ENCODE data around the gene RPS6KA5. TPM values are rescaled to one million over a fixed set of nuclear protein-coding genes. Genes with fewer than 3 reads are reported as not detected.

Gene RPS6KA5
- total and polyA plus RNA-seq, 4 donors: 1.1 to 14.8 (median 5.6) TPM

DNA sequence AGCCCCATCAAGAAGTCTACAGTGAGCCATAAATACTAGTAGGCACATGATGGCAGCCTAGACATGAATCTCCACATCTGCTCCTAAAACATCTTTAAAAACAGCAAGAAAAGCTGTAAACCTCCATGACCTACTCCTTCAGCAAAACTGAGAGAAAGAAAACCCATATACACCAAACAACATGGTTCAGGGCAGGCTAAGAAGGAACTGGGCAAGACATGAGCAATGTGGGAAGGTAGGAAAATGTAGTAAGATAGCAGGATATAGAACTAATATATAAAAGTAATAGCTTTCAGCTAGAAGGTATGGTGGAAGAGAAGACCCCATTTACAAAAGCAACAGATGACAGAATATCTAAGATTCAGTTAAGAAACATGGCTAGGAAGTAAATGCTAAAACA lies 88.8 kb downstream of the RPS6KA5 start:
- Histone ChIP-seq H3K27me3 (ENCODE audit: control insufficient read depth in 3 of 3, insufficient read depth in 3 of 3, low read length in 2 of 3) (no peaks in the 10 kb centered on the region), H3K4me1 (ENCODE audit: control insufficient read depth in 5 of 5, insufficient read depth in 5 of 5, low read length in 5 of 5) (peaks cover 0 to 23% (median 2%) of the 10 kb centered on the region in 5 donors), H3K9ac (ENCODE audit: insufficient read depth in 1 of 2, low read length in 2 of 2) (no peak overlapping the region), H3K9me3 (ENCODE audit: control insufficient read depth in 4 of 4, insufficient read depth in 3 of 4, low read length in 3 of 4) (peaks cover 0 to 2% (median 0%) of the 10 kb centered on the region in 4 donors), H3K36me3 (ENCODE audit: control insufficient read depth in 4 of 4, insufficient read depth in 4 of 4, low read length in 4 of 4) (peaks cover 0 to 1% (median 0%) of the 10 kb centered on the region in 4 donors), H3K27ac (ENCODE audit: low read depth in 1 of 2, low read length in 1 of 2) (no peak overlapping the region), H3K4me3 (no peak overlapping the region)
- ATAC-seq (ENCODE audit: insufficient read depth, low FRiP score): no peak
- no peak for DNase-seq
- TF ChIP-seq CTCF (IDR thresholded peaks at IDR 0.05; ENCODE audit: control extremely low read depth, extremely low read depth): no peak

DNA sequence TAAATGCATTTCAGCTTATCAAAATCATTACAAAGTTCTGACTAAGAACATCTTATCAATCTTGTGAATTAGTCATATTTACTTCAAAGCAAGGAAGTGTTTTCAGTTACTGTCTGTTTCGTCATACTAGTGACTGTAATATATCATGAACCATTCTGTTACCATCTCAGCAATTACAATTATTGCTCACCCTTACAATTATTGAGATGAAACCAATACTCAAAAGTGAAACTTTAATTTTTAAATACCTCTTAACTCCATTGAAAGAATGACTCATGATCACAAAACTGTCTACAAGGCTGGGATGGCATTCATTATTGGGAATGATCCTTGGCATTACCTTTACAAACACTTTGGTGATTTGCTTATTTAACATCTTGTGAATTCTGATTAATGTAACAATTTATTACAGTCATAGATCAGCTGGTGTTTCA lies 90.3 kb downstream of the RPS6KA5 start:
- peaks cover 0 to 2% (median 0%) of the 10 kb centered on the region in 4 donors for H3K9me3 ChIP-seq (ENCODE audit: control insufficient read depth in 4 of 4, insufficient read depth in 3 of 4, low read length in 3 of 4)
- H3K4me3 ChIP-seq: no peak overlapping the region
- peaks cover 0 to 1% (median 0%) of the 10 kb centered on the region in 4 donors for H3K36me3 ChIP-seq (ENCODE audit: control insufficient read depth in 4 of 4, insufficient read depth in 4 of 4, low read length in 4 of 4)
- no peak for ATAC-seq (ENCODE audit: insufficient read depth, low FRiP score)
- no peak overlapping the region for H3K27ac ChIP-seq (ENCODE audit: low read depth in 1 of 2, low read length in 1 of 2)
- H3K27me3 ChIP-seq (ENCODE audit: control insufficient read depth in 3 of 3, insufficient read depth in 3 of 3, low read length in 2 of 3): no peaks in the 10 kb centered on the region
- H3K4me1 ChIP-seq (ENCODE audit: control insufficient read depth in 5 of 5, insufficient read depth in 5 of 5, low read length in 5 of 5): peaks cover 0 to 23% (median 2%) of the 10 kb centered on the region in 5 donors
- 30 to 48% methylated on average over 1 of the region's 1 CpG for WGBS, 2 donors
- TF ChIP-seq CTCF (IDR thresholded peaks at IDR 0.05; ENCODE audit: control extremely low read depth, extremely low read depth): no peak
- H3K9ac ChIP-seq (ENCODE audit: insufficient read depth in 1 of 2, low read length in 2 of 2): no peak overlapping the region
- DNase-seq: no peak

DNA sequence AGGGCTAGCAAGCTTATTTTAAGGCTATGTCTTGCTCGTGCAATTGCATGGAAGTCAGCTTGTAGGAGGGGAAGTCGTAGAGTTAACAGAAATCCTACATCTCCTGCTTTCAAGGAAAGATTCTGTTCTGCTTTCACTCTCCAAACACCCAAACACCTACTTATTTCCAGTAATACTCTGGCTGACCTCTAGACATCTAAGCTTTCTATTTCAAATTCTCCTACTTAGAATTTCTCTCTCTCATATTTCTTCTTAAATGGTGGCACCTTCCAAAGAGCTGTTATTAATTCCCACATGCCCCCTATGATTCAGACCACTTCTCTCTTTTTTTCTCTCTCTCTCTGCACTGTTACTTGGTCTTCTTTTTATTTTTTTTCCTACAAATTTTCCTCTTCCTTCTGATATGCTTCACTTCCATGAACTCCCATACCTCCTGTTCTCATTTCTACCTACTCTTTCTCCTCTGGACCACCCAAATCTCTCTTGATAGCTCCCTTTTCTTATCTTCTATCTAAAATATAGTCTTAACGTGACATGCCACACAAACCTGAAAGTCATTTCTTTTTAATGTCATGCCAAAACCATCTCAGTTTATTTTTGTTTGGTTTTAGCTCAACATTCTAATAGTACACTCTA lies 90.8 kb downstream of the RPS6KA5 start:
- ATAC-seq (ENCODE audit: insufficient read depth, low FRiP score): no peak
- no peak for TF ChIP-seq CTCF (IDR thresholded peaks at IDR 0.05; ENCODE audit: control extremely low read depth, extremely low read depth)

More for the DNA sequence above, 90.8 kb downstream of the RPS6KA5 start:
- 29 to 37% methylated on average over 3 of the region's 3 CpGs for WGBS, 2 donors
- no peaks in the 10 kb centered on the region for H3K27me3 ChIP-seq (ENCODE audit: control insufficient read depth in 3 of 3, insufficient read depth in 3 of 3, low read length in 2 of 3)
- no peak overlapping the region for H3K9ac ChIP-seq (ENCODE audit: insufficient read depth in 1 of 2, low read length in 2 of 2)
- no peak overlapping the region for H3K27ac ChIP-seq (ENCODE audit: low read depth in 1 of 2, low read length in 1 of 2)
- H3K4me3 ChIP-seq: no peak overlapping the region
- H3K9me3 ChIP-seq (ENCODE audit: control insufficient read depth in 4 of 4, insufficient read depth in 3 of 4, low read length in 3 of 4): peaks cover 0 to 2% (median 0%) of the 10 kb centered on the region in 4 donors
- H3K36me3 ChIP-seq (ENCODE audit: control insufficient read depth in 4 of 4, insufficient read depth in 4 of 4, low read length in 4 of 4): peaks cover 0 to 1% (median 0%) of the 10 kb centered on the region in 4 donors
- peak in 2 of 3 donors; percentile 92 to 96 for DNase-seq
- peaks cover 0 to 23% (median 2%) of the 10 kb centered on the region in 5 donors for H3K4me1 ChIP-seq (ENCODE audit: control insufficient read depth in 5 of 5, insufficient read depth in 5 of 5, low read length in 5 of 5)

Data from lung (tissue), 12 donors.